Caco-2 (cell line): ENCODE results near the gene BIN2. TPM values are rescaled to one million over a fixed set of nuclear protein-coding genes. Genes with fewer than 3 reads are reported as not detected.

Source experiments
- BruUV-seq: library from RNA; stranded (reverse); fragments of 400-500 nt; replicated peaks from 2 replicates; lab custom pipeline; 2021; lab: Mats Ljungman, UMichigan
- CTCF ChIA-PET: fragments of 300-600 bp; sonication (Branson Sonifier 250); formaldehyde crosslinking; loops from one replicate; lab custom pipeline; 2022; ENCODE audit warnings: antibody characterized with exemption; lab: Charles Lee
- POLR2A ChIA-PET: fragments of 300-600 bp; sonication (Branson Sonifier 250); formaldehyde crosslinking; loops from one replicate; lab custom pipeline; 2022; ENCODE audit warnings: antibody characterized with exemption; lab: Charles Lee
- DNase-seq, 2 experiments: peaks; one replicate each; pipeline versions ENCODE4 v3.0.0 to v3.0.0-alpha.2; 2020 to 2022
- H3K27me3 ChIP-seq: replicated peaks from 2 replicates; pipeline ENCODE4 v1.6.0; 2011; ENCODE audit warnings: low read length; ENCODE audit not compliant: control insufficient read depth, insufficient read depth
- H3K36me3 ChIP-seq: 2 replicates; pipeline ENCODE4 v1.5.1; 2011; ENCODE audit warnings: low read length; ENCODE audit not compliant: control insufficient read depth, insufficient read depth
- H3K4me1 ChIP-seq: fragments of 250-450 bp; sonication (Bioruptor Pico); 2 replicates; pipeline ENCODE4 v1.5.1; 2020; ENCODE audit warnings: mild to moderate bottlenecking
- H3K4me3 ChIP-seq: 2 replicates; pipeline ENCODE4 v1.5.1; 2011; ENCODE audit warnings: low read depth, mild to moderate bottlenecking, control low read depth, low read length
- H3K9me3 ChIP-seq: fragments of 250-450 bp; sonication (Bioruptor Pico); 2 replicates; pipeline ENCODE4 v1.5.1; 2020; ENCODE audit warnings: mild to moderate bottlenecking, moderate library complexity
- H3K27ac Mint-ChIP-seq: one replicate; pipeline ENCODE4 v1.8.0; 2022; ENCODE audit warnings: mixed read lengths; ENCODE audit not compliant: unreplicated experiment
- H3K27me3 Mint-ChIP-seq: one replicate; pipeline ENCODE4 v1.8.0; 2022; ENCODE audit warnings: mixed read lengths; ENCODE audit not compliant: insufficient read depth, unreplicated experiment
- H3K36me3 Mint-ChIP-seq: one replicate; pipeline ENCODE4 v1.8.0; 2022; ENCODE audit warnings: mild to moderate bottlenecking, mixed read lengths; ENCODE audit not compliant: insufficient read depth, unreplicated experiment
- H3K4me1 Mint-ChIP-seq: one replicate; pipeline ENCODE4 v1.8.0; 2022; ENCODE audit warnings: low read depth, mixed read lengths; ENCODE audit not compliant: unreplicated experiment
- H3K4me3 Mint-ChIP-seq: one replicate; pipeline ENCODE4 v1.8.0; 2022; ENCODE audit warnings: mild to moderate bottlenecking, moderate library complexity, mixed read lengths; ENCODE audit not compliant: unreplicated experiment
- H3K9me3 Mint-ChIP-seq: one replicate; pipeline ENCODE4 v1.8.0; 2022; ENCODE audit warnings: mixed read lengths; ENCODE audit not compliant: unreplicated experiment
- intact Hi-C: fragments of 100-400 bp; cut with micrococcal nuclease; formaldehyde crosslinking; loops from one replicate; pipeline ENCODE4 v1.10.0; 2022; ENCODE audit not compliant: unreplicated experiment
- total RNA-seq: library from RNA; stranded (reverse); gene quantifications from 2 replicates; pipeline ENCODE4 v1.2.3, GENCODE V29; 2022
- TF ChIP-seq, protein P1 (sequence below), 2 experiments: fragments of 200-600 bp in 1 of 2; IDR thresholded peaks; 1 replicate in 1 of 2; 2 replicates in 1 of 2; pipeline versions ENCODE4 v1.5.1 to v1.8.0; 2011 to 2022; ENCODE audit warnings: antibody characterized with exemption in 1 of 2, control low read depth in 1 of 2, inconsistent platforms in 1 of 2, low read depth in 1 of 2, low read length in 1 of 2, mild to moderate bottlenecking in 1 of 2, moderate library complexity in 1 of 2; ENCODE audit not compliant: insufficient read depth in 1 of 2, severe bottlenecking in 1 of 2, unreplicated experiment in 1 of 2

The BIN2 gene
- total RNA-seq, 1 experiment from 2014 or later: 0.18 TPM

DNA sequence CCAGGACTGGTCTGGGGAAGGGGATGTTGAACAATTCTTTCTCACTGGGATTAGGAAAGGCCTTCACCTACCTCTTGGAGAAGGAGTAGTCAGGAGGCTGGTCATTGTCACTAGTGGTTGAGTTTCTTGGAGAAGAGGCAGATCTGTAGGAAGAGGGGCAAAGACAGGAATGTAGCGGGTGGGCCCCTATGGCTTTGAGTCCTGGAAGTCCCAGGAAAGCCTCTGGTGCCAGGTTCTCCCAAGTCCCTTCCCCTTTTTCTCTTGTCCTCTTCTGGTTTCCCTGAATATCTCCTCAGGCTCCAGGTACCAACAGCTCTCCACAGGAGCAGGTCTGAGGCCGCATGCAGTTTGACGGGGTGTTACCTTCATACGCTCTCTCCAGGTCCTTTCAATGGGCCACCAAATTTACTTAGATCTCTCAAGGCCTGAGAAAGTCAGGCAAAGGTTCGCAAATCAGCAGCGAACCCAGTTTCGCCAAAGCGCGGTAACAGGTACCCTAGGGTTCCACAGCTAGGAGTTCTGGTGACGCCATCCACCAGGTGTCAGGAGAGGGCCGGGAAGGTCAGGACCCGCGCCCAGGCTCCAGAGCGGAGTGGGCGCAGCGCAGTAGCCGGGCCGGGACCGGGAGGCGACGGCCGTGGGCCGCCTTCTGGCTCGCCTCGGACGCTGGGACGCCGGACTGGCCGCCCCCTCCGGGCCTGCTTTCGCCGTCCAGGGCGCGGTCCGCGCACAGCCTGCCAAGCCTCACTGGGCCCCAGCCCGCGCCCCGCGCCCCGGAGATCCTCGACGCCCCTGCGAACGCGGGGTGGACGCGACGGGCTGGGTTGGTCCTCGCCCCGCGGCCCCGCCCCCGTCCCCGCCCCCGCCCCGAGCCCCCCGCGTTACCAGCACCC is 54.6 kb downstream of the BIN2 start:
- TF ChIP-seq, protein P1, sequence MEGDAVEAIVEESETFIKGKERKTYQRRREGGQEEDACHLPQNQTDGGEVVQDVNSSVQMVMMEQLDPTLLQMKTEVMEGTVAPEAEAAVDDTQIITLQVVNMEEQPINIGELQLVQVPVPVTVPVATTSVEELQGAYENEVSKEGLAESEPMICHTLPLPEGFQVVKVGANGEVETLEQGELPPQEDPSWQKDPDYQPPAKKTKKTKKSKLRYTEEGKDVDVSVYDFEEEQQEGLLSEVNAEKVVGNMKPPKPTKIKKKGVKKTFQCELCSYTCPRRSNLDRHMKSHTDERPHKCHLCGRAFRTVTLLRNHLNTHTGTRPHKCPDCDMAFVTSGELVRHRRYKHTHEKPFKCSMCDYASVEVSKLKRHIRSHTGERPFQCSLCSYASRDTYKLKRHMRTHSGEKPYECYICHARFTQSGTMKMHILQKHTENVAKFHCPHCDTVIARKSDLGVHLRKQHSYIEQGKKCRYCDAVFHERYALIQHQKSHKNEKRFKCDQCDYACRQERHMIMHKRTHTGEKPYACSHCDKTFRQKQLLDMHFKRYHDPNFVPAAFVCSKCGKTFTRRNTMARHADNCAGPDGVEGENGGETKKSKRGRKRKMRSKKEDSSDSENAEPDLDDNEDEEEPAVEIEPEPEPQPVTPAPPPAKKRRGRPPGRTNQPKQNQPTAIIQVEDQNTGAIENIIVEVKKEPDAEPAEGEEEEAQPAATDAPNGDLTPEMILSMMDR (IDR thresholded peaks at IDR 0.05; ENCODE audit: insufficient read depth in 1 of 2, low read depth in 1 of 2, low read length in 1 of 2, severe bottlenecking in 1 of 2, unreplicated experiment in 1 of 2): peak; percentile 61 to 83
- POLR2A ChIA-PET: interaction anchor here (0.6 to 3.0 kb wide), 12 partner anchors 23 to 221 kb away, joined by 3 to 51 read pairs (median 6); partner anchors contain the start of genes CSRNP2, DAZAP2, LETMD1 and POU6F1
- CTCF ChIA-PET: interaction anchor here (0.6 to 2.7 kb wide), 9 partner anchors 31 to 505 kb away, joined by 3 to 104 read pairs (median 7); partner anchors contain the start of gene DAZAP2
- Histone ChIP-seq H3K4me3 (peak overlapping the region; percentile 85), H3K9me3 (no peaks in the 10 kb centered on the region), H3K27me3 (no peaks in the 10 kb centered on the region), H3K4me1 (peaks cover 13% of the 10 kb centered on the region), H3K36me3 (no peaks in the 10 kb centered on the region)
- intact Hi-C loops: loop anchor here (1.0 to 2.0 kb wide), 2 partner anchors 51 to 72 kb away; no protein-coding TSS in a partner anchor
- peak overlapping the region; percentile 99 for H3K27ac Mint-ChIP-seq
- peak; percentile 89 to 94 for DNase-seq
- H3K36me3 Mint-ChIP-seq: peaks cover 46% of the 10 kb centered on the region
- peaks cover 14% of the 10 kb centered on the region for H3K4me1 Mint-ChIP-seq
- no peaks in the 10 kb centered on the region for H3K9me3 Mint-ChIP-seq
- no TSS peak for BruUV-seq
- peak overlapping the region; percentile 87 for H3K4me3 Mint-ChIP-seq
- H3K27me3 Mint-ChIP-seq: no peaks in the 10 kb centered on the region

DNA sequence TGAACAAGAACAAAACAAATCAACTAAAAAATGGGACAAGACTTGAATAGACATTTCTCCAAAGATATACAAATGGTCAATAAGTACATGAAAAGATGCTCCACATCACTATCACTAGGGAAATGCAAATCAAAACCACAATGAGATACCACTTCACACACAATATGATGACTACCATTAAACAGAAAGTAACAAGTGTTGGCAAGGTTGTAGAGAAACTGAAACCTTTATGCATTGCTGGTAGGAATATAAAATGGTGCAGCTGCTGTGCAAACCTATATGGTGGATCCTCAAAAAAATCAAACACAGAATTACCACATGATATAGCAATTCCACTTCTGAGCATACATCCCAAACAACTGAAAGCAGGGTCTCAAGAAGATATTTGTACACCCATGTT is 59.0 kb downstream of the BIN2 start:
- POLR2A ChIA-PET: no interaction called here
- intact Hi-C loops: no loop called here
- no peak overlapping the region for H3K4me3 Mint-ChIP-seq

DNA sequence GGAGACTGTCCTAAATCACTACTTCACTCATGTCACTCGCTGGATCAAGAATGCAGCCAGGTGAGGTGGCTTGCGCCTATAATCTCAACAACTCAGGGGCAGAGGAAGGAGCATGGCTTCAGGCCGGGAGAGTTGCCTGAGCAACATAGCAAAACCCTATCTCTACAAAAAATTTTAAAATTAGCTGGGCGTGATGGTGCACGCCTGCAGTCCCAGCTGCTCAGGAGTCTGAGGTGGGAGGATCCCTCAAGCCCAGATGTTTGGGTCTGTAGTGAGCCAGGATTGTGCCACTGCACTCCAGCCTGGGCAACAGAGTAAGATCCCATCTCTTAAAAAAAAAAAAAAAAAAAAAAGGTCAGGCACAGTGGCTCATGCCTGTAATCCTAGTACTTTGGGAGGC is 59.7 kb downstream of the BIN2 start:
- no peaks in the 10 kb centered on the region for H3K27me3 Mint-ChIP-seq
- H3K4me1 Mint-ChIP-seq: peaks cover 14% of the 10 kb centered on the region
- H3K4me3 Mint-ChIP-seq: no peak overlapping the region
- peaks cover 58% of the 10 kb centered on the region for H3K36me3 Mint-ChIP-seq
- H3K36me3 ChIP-seq: no peaks in the 10 kb centered on the region
- H3K4me3 ChIP-seq: no peak overlapping the region
- TF ChIP-seq, protein P1 (IDR thresholded peaks at IDR 0.05; ENCODE audit: insufficient read depth in 1 of 2, low read depth in 1 of 2, low read length in 1 of 2, severe bottlenecking in 1 of 2, unreplicated experiment in 1 of 2): no peak
- no TSS peak for BruUV-seq
- no peaks in the 10 kb centered on the region for H3K9me3 ChIP-seq
- H3K9me3 Mint-ChIP-seq: no peaks in the 10 kb centered on the region
- no peak overlapping the region for H3K27ac Mint-ChIP-seq
- CTCF ChIA-PET: no interaction called here
- H3K4me1 ChIP-seq: peaks cover 7% of the 10 kb centered on the region; the same call in 1 of the 2 replicates
- intact Hi-C loops: no loop called here
- H3K27me3 ChIP-seq: no peaks in the 10 kb centered on the region
- POLR2A ChIA-PET: no interaction called here
- DNase-seq: no peak

More for the DNA sequence above, 59.0 kb downstream of the BIN2 start:
- peaks cover 60% of the 10 kb centered on the region for H3K36me3 Mint-ChIP-seq
- no peaks in the 10 kb centered on the region for H3K27me3 ChIP-seq
- H3K4me3 ChIP-seq: no peak overlapping the region
- CTCF ChIA-PET: no interaction called here
- peaks cover 14% of the 10 kb centered on the region for H3K4me1 Mint-ChIP-seq
- no peaks in the 10 kb centered on the region for H3K9me3 Mint-ChIP-seq
- no peaks in the 10 kb centered on the region for H3K36me3 ChIP-seq
- no peak overlapping the region for H3K27ac Mint-ChIP-seq
- no peaks in the 10 kb centered on the region for H3K9me3 ChIP-seq
- no peaks in the 10 kb centered on the region for H3K27me3 Mint-ChIP-seq
- no TSS peak for BruUV-seq
- TF ChIP-seq, protein P1 (IDR thresholded peaks at IDR 0.05; ENCODE audit: insufficient read depth in 1 of 2, low read depth in 1 of 2, low read length in 1 of 2, severe bottlenecking in 1 of 2, unreplicated experiment in 1 of 2): no peak
- DNase-seq: no peak
- H3K4me1 ChIP-seq: peaks cover 7% of the 10 kb centered on the region; the same call in 1 of the 2 replicates
